ENCODE measurements around the gene JUP.

Gene JUP

GRCh38 chr17:41810659-41811548 lies 24.4 kb upstream of the JUP start:
- Histone ChIP-seq H3K4me1 (ENCODE audit: low read length) (0 out of 2 replicates have a peak, but pooled peaks cover 10% of the 10 kb centered on the region), H3K9ac (ENCODE audit: low read length) (peak overlapping the region; percentile 55; the same call in 1 of the 2 replicates), H3K79me2 (ENCODE audit: low read length) (no peaks in the 10 kb centered on the region), H2AFZ (ENCODE audit: low read length) (peak overlapping the region; percentile 94), H3K4me2 (ENCODE audit: low read depth, low read length) (peak overlapping the region; percentile 99), H3K27ac (ENCODE audit: low read length) (no peak overlapping the region), H3K9me2 (replicated peaks; ENCODE audit: insufficient read depth, low read length) (no peaks in the 10 kb centered on the region), H3K27me3 (replicated peaks; ENCODE audit: insufficient read depth, low read length) (0 out of 2 replicates have a peak, but pooled peaks cover 4% of the 10 kb centered on the region), H4K20me1 (ENCODE audit: insufficient read depth, low read length) (no peaks in the 10 kb centered on the region), H3K4me3 (ENCODE audit: low read length) (peak overlapping the region; percentile 72), H3F3A (ENCODE audit: insufficient read depth, low read length) (no peaks in the 10 kb centered on the region; the same call in 1 of the 2 replicates), H3K9me3 (replicated peaks; ENCODE audit: insufficient read depth, low read length) (no peaks in the 10 kb centered on the region), H3K36me3 (replicated peaks; ENCODE audit: insufficient read depth, low read length) (no peaks in the 10 kb centered on the region)
- no peak for DNase-seq
- TF ChIP-seq, protein P1, sequence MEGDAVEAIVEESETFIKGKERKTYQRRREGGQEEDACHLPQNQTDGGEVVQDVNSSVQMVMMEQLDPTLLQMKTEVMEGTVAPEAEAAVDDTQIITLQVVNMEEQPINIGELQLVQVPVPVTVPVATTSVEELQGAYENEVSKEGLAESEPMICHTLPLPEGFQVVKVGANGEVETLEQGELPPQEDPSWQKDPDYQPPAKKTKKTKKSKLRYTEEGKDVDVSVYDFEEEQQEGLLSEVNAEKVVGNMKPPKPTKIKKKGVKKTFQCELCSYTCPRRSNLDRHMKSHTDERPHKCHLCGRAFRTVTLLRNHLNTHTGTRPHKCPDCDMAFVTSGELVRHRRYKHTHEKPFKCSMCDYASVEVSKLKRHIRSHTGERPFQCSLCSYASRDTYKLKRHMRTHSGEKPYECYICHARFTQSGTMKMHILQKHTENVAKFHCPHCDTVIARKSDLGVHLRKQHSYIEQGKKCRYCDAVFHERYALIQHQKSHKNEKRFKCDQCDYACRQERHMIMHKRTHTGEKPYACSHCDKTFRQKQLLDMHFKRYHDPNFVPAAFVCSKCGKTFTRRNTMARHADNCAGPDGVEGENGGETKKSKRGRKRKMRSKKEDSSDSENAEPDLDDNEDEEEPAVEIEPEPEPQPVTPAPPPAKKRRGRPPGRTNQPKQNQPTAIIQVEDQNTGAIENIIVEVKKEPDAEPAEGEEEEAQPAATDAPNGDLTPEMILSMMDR (IDR thresholded peaks at IDR 0.05; ENCODE audit: low read length) = no peak
- TF ChIP-seq EZH2phosphoT487 (IDR thresholded peaks at IDR 0.05; ENCODE audit: low read length) = no peak
- TF ChIP-seq EZH2 (optimal IDR thresholded peaks at IDR 0.05; ENCODE audit: low read depth, low read length) = no peak

DNA sequence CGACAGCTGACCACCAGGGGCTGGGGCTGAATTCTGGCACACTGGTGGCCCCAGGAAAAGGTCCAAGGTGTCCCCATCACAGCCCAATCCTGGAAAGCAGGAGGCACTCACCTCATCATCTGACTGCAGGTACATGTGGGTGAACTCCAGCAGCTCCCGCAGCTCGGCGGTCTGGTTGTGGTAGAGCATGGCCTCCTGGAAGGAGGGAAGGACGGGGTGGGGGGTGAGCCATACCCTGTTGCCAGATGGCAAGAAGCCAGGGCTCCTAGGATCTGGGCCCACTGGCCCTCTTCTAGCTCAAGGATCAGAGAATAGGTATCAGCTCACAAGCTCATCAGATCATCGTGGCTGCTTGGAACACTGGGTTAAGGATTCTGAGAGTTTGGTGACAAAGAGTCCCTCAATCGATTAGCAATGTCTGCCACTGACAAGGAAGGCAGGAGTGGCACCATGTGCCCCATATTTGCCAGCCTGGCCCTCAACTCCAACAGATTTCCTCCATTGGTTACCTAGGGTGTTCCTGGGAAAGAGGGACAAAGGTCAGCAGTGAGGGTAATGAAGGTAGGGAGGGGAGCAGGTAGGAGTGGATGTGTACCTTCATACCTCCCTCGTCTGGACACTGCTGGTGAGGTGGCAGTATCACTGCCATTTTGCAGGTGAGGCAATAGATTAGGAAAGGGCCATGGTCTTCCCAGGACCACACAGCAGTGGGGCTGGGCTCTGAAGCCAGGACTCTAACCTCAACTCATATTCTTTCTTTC lies 20.4 kb upstream of the JUP start:
- H3K27ac ChIP-seq (ENCODE audit: low read length) = no peak overlapping the region
- no peaks in the 10 kb centered on the region for H3F3A ChIP-seq (ENCODE audit: insufficient read depth, low read length)
- 0 out of 2 replicates have a peak, but pooled peaks cover 4% of the 10 kb centered on the region for H3K4me1 ChIP-seq (ENCODE audit: low read length)
- no peaks in the 10 kb centered on the region for H4K20me1 ChIP-seq (ENCODE audit: insufficient read depth, low read length)
- no peaks in the 10 kb centered on the region for H3K9me2 ChIP-seq (replicated peaks; ENCODE audit: insufficient read depth, low read length)
- no peak for DNase-seq
- H3K4me2 ChIP-seq (ENCODE audit: low read depth, low read length) = no peak overlapping the region
- no peak for TF ChIP-seq EZH2 (optimal IDR thresholded peaks at IDR 0.05; ENCODE audit: low read depth, low read length)
- TF ChIP-seq, protein P1 (IDR thresholded peaks at IDR 0.05; ENCODE audit: low read length) = no peak
- no peaks in the 10 kb centered on the region for H3K36me3 ChIP-seq (replicated peaks; ENCODE audit: insufficient read depth, low read length)
- H3K27me3 ChIP-seq (replicated peaks; ENCODE audit: insufficient read depth, low read length) = no peaks in the 10 kb centered on the region
- no peak overlapping the region for H2AFZ ChIP-seq (ENCODE audit: low read length)
- no peaks in the 10 kb centered on the region for H3K9me3 ChIP-seq (replicated peaks; ENCODE audit: insufficient read depth, low read length)
- no peak overlapping the region for H3K4me3 ChIP-seq (ENCODE audit: low read length)
- H3K79me2 ChIP-seq (ENCODE audit: low read length) = no peaks in the 10 kb centered on the region
- no peak overlapping the region for H3K9ac ChIP-seq (ENCODE audit: low read length)

- no peak for DNase-seq
- no peaks in the 10 kb centered on the region for H3K36me3 ChIP-seq (replicated peaks; ENCODE audit: insufficient read depth, low read length)
- TF ChIP-seq, protein P1 (IDR thresholded peaks at IDR 0.05; ENCODE audit: low read length) = no peak
- TF ChIP-seq EZH2phosphoT487 (IDR thresholded peaks at IDR 0.05; ENCODE audit: low read length) = no peak
- no peak for TF ChIP-seq EZH2 (optimal IDR thresholded peaks at IDR 0.05; ENCODE audit: low read depth, low read length)
- no peak overlapping the region for H3K4me2 ChIP-seq (ENCODE audit: low read depth, low read length)
- H3K9me2 ChIP-seq (replicated peaks; ENCODE audit: insufficient read depth, low read length) = no peaks in the 10 kb centered on the region
- H3K4me3 ChIP-seq (ENCODE audit: low read length) = no peak overlapping the region
- H3K79me2 ChIP-seq (ENCODE audit: low read length) = no peaks in the 10 kb centered on the region
- H4K20me1 ChIP-seq (ENCODE audit: insufficient read depth, low read length) = no peaks in the 10 kb centered on the region
- H3K27me3 ChIP-seq (replicated peaks; ENCODE audit: insufficient read depth, low read length) = no peaks in the 10 kb centered on the region
- peaks cover 9% of the 10 kb centered on the region for H3K4me1 ChIP-seq (ENCODE audit: low read length)
- H3F3A ChIP-seq (ENCODE audit: insufficient read depth, low read length) = no peaks in the 10 kb centered on the region
- no peaks in the 10 kb centered on the region for H3K9me3 ChIP-seq (replicated peaks; ENCODE audit: insufficient read depth, low read length)
- no peak overlapping the region for H3K27ac ChIP-seq (ENCODE audit: low read length)
- no peak overlapping the region for H3K9ac ChIP-seq (ENCODE audit: low read length)
- no peak overlapping the region for H2AFZ ChIP-seq (ENCODE audit: low read length)
Observed at GRCh38 chr17:41803049-41804020, 16.8 kb upstream of the JUP start.
